K562 (cell line): ENCODE measurements around the gene EGLN3. TPM values are rescaled to one million over a fixed set of nuclear protein-coding genes. Genes with fewer than 3 reads are reported as not detected.

ENCODE experiments used
- ATAC-seq: fragments of 200-7000 bp; cut with Tn5 transposase; 3 replicates; pipeline ENCODE4 v1.9.1; 2020; ENCODE audit warnings: moderate library complexity
- BruUV-seq: library from RNA; stranded (reverse); fragments of 400-500 nt; replicated peaks from 2 replicates; lab custom pipeline; 2021; lab: Mats Ljungman, UMichigan
- CTCF ChIA-PET: fragments of 300-600 bp; formaldehyde crosslinking; extraction: SDS; loops from one replicate; lab custom pipeline; 2021; ENCODE audit warnings: low intra/inter-chr PET ratio; lab: Yijun Ruan, JAX
- POLR2A ChIA-PET: fragments of 300-600, 350-650 bp; sonication (Branson Sonifier 250); formaldehyde crosslinking; extraction: SDS; loops from one replicate; lab custom pipeline; 2021; ENCODE audit warnings: antibody characterized with exemption, inconsistent platforms; lab: Yijun Ruan, JAX
- DNase-seq, 4 experiments: peaks; one replicate each; pipeline versions ENCODE4 v3.0.0 to v3.0.0-alpha.2; 2011 to 2018; ENCODE audit warnings: low spot score in 3 of 4, mixed read lengths in 3 of 4; ENCODE audit errors: extremely low read depth in 1 of 4
- FAIRE-seq: peaks from 2 replicates; lab custom pipeline; 2011; peaks lifted over from hg19 to GRCh38; lab: Jason Lieb, UNC
- H2AFZ ChIP-seq: 2 replicates; pipeline ENCODE4 v1.6.0; 2011; ENCODE audit warnings: low read depth, low read length, control low read depth, inconsistent platforms
- H3K27ac ChIP-seq: fragments of 200-600 bp; 3 replicates; pipeline ENCODE4 v1.8.0; 2011; ENCODE audit warnings: low read depth, mild to moderate bottlenecking, control low read depth, inconsistent platforms, low read length, moderate library complexity, mixed read lengths; ENCODE audit errors: extremely low read depth
- H3K27me3 ChIP-seq, 2 experiments: fragments of 300-600 bp in 1 of 2; 2 replicates in 1 of 2; 3 replicates in 1 of 2; pipeline versions ENCODE4 v1.6.0 to v1.8.0; 2011; ENCODE audit warnings: inconsistent platforms in 2 of 2, low read length in 2 of 2, mild to moderate bottlenecking in 1 of 2, mixed read lengths in 1 of 2, moderate library complexity in 1 of 2; ENCODE audit not compliant: control insufficient read depth in 2 of 2, insufficient read depth in 2 of 2
- H3K36me3 ChIP-seq: fragments of 300-600 bp; 3 replicates; pipeline ENCODE4 v1.8.0; 2011; ENCODE audit warnings: mild to moderate bottlenecking, low read length, inconsistent platforms; ENCODE audit not compliant: control insufficient read depth, insufficient read depth
- H3K4me1 ChIP-seq, 2 experiments: fragments of 200-600 bp in 1 of 2; replicated peaks in 1 of 2; 2 replicates in 1 of 2; 3 replicates in 1 of 2; pipeline versions ENCODE4 v1.5.1 to v1.8.0; 2011; ENCODE audit warnings: inconsistent platforms in 2 of 2, low read length in 2 of 2, mild to moderate bottlenecking in 1 of 2, mixed read lengths in 1 of 2, moderate library complexity in 1 of 2; ENCODE audit not compliant: control insufficient read depth in 2 of 2, insufficient read depth in 2 of 2
- H3K4me2 ChIP-seq: 2 replicates; pipeline ENCODE4 v1.6.1; 2011; ENCODE audit warnings: low read length, control low read depth, inconsistent platforms, mixed read lengths; ENCODE audit not compliant: insufficient read depth
- H3K4me3 ChIP-seq: fragments of 200-600 bp; sonication (generic), shearing (Covaris generic); 2 replicates; pipeline ENCODE4 v1.5.1; 2016; ENCODE audit warnings: control low read depth, inconsistent platforms
- H3K79me2 ChIP-seq: fragments of 200-600 bp; 3 replicates; pipeline ENCODE4 v1.8.0; 2011; ENCODE audit warnings: low read length, inconsistent platforms; ENCODE audit not compliant: control insufficient read depth, insufficient read depth
- H3K9ac ChIP-seq, 2 experiments: 2 replicates each; pipeline versions ENCODE4 v1.6.0 to v1.6.1; 2011; ENCODE audit warnings: low read depth in 2 of 2, low read length in 2 of 2, control low read depth in 1 of 2, inconsistent platforms in 1 of 2, mild to moderate bottlenecking in 1 of 2, mixed read lengths in 1 of 2; ENCODE audit not compliant: insufficient read depth in 1 of 2
- H3K9me1 ChIP-seq: one replicate; pipeline ENCODE4 v1.6.0; 2011; ENCODE audit warnings: inconsistent platforms, mild to moderate bottlenecking, low read length, moderate library complexity; ENCODE audit not compliant: control insufficient read depth, insufficient read depth
- H3K9me3 ChIP-seq: replicated peaks from 2 replicates; pipeline ENCODE4 v1.5.1; 2011; ENCODE audit warnings: low read depth, low read length, inconsistent platforms; ENCODE audit not compliant: control insufficient read depth, insufficient read depth
- H4K20me1 ChIP-seq: replicated peaks from 2 replicates; pipeline ENCODE4 v1.6.1; 2011; ENCODE audit warnings: low read length, inconsistent platforms, mixed read lengths; ENCODE audit not compliant: control insufficient read depth, insufficient read depth
- ARHGAP35 ChIP-seq: fragments of 450-650 bp; IDR thresholded peaks from 2 replicates; pipeline ENCODE4 v1.6.1; 2018; ENCODE audit not compliant: partially characterized antibody
- CBX5 ChIP-seq: IDR thresholded peaks from 2 replicates; pipeline ENCODE4 v1.6.1; 2014; ENCODE audit warnings: low read depth, borderline replicate concordance
- ETV6 ChIP-seq, 3 experiments: fragments of 150-350 bp in 1 of 3; sonication (generic) in 1 of 3; formaldehyde crosslinking in 1 of 3; IDR thresholded peaks; 2 replicates each; pipeline versions ENCODE4 v1.6.1 to v1.8.0; 2014 to 2022; ENCODE audit warnings: borderline replicate concordance in 2 of 3, low read depth in 2 of 3, antibody characterized with exemption in 1 of 3, low read length in 1 of 3, mild to moderate bottlenecking in 1 of 3, missing genetic modification reagents in 1 of 3
- MYNN ChIP-seq, 2 experiments: sonication (generic); formaldehyde crosslinking in 1 of 2; IDR thresholded peaks; 2 replicates each; pipeline versions ENCODE4 v1.5.0 to v1.6.1; 2016 to 2020; ENCODE audit warnings: antibody characterized with exemption in 1 of 2, missing genetic modification reagents in 1 of 2
- TARDBP ChIP-seq: fragments of 450-650 bp; IDR thresholded peaks from 2 replicates; pipeline ENCODE4 v1.6.1; 2016
- TCF15 ChIP-seq: fragments of 250-450 bp; sonication (Bioruptor Pico); IDR thresholded peaks from 2 replicates; pipeline ENCODE4 v1.8.0; 2022; ENCODE audit warnings: moderate library complexity, mild to moderate bottlenecking, inconsistent platforms
- ZBTB34 ChIP-seq: fragments of 250-450 bp; sonication (Bioruptor Pico); IDR thresholded peaks from 2 replicates; pipeline ENCODE4 v1.8.0; 2021; ENCODE audit warnings: mild to moderate bottlenecking, moderate library complexity
- ZHX1 ChIP-seq: fragments of 150-350 bp; conservative IDR thresholded peaks from 2 replicates; pipeline ENCODE4 v1.6.1; 2014; ENCODE audit warnings: low read length
- ZNF232 ChIP-seq: sonication (generic); formaldehyde crosslinking; IDR thresholded peaks from 2 replicates; pipeline ENCODE4 v1.8.0; 2022; ENCODE audit warnings: mild to moderate bottlenecking, missing genetic modification reagents
- ZNF277 ChIP-seq: fragments of 250-450 bp; sonication (Bioruptor Pico); IDR thresholded peaks from 2 replicates; pipeline ENCODE4 v1.8.0; 2022; ENCODE audit warnings: inconsistent platforms, mild to moderate bottlenecking, moderate library complexity, borderline replicate concordance
- ZNF398 ChIP-seq: fragments of 250-450 bp; sonication (Bioruptor Pico); IDR thresholded peaks from 2 replicates; pipeline ENCODE4 v1.8.0; 2021; ENCODE audit warnings: moderate library complexity, mild to moderate bottlenecking, inconsistent platforms
- ZZZ3 ChIP-seq: fragments of 450-650 bp; IDR thresholded peaks from 2 replicates; pipeline ENCODE4 v1.6.1; 2016; ENCODE audit warnings: antibody characterized with exemption, mild to moderate bottlenecking, moderate library complexity
- WGBS: fragments of 100-300 bp; shearing (Covaris generic); methylation state at CpG from one replicate; pipeline ENCODE4 v1.1.6; 2016; ENCODE audit warnings: low coverage, mixed read lengths; ENCODE audit not compliant: insufficient coverage; ENCODE audit errors: missing lambda C conversion rate; 5-methylcytosine and 5-hydroxymethylcytosine counted together
- in situ Hi-C: fragments of 300-500 bp; cut with MboI; formaldehyde crosslinking; loops from 4 replicates; pipeline ENCODE4 v1.15.0; 2018; ENCODE audit warnings: inconsistent platforms, mixed read lengths
- intact Hi-C: fragments of 100-400 bp; cut with micrococcal nuclease; formaldehyde crosslinking; loops from 2 replicates; pipeline ENCODE4 v1.14.2; 2022
- polyA plus RNA-seq, 8 experiments: library from polyadenylated mRNA; depleted of rRNA in 4 of 8; stranded (reverse) in 5 of 8; unstranded in 3 of 8; fragments of >200 nt; fragmentation: Nextera tagmentation in 2 of 8; fragmentation: Illumina TruSeq in 1 of 8; extraction: Ambion mirVana in 2 of 8; extraction: Trizol in 1 of 8; gene quantifications; 2 replicates each; pipeline versions ENCODE4 v1.2.1 to v1.2.3, GENCODE V29; 2011 to 2014; ENCODE audit warnings: inconsistent platforms in 1 of 8, missing spikeins in 1 of 8
- total RNA-seq, 7 experiments: library from RNA; depleted of rRNA in 6 of 7; stranded (reverse); fragments of >200 nt in 6 of 7; fragmentation: Illumina TruSeq in 2 of 7; extraction: Trizol in 2 of 7; gene quantifications; 2 replicates each; pipeline versions ENCODE4 v1.2.1 to v1.2.3, GENCODE V29; 2011 to 2021; ENCODE audit warnings: low replicate concordance in 1 of 7

EGLN3 gene
- total and polyA plus RNA-seq, 9 of the 15 experiments (the other 6 are each of a cell fraction or from before 2014, with no cell fraction given), result 2.5 to 87.6 (median 5.8) TPM

GRCh38 chr14:33979613-33980276 is 28.9 kb upstream of the EGLN3 start:
- POLR2A ChIA-PET, result interaction anchor here (0.6 to 1.0 kb wide), 2 partner anchors 29 to 67 kb away, joined by 3 to 4 read pairs; no protein-coding TSS in a partner anchor
- Histone ChIP-seq H3K27ac (no peak overlapping the region), H4K20me1 (no peaks in the 10 kb centered on the region), H2AFZ (no peak overlapping the region), H3K9me3 (no peaks in the 10 kb centered on the region), H3K9me1 (no peaks in the 10 kb centered on the region), H3K27me3 (no peaks in the 10 kb centered on the region), H3K4me2 (no peak overlapping the region), H3K79me2 (no peaks in the 10 kb centered on the region), H3K4me3 (no peak overlapping the region), H3K4me1 (no peaks in the 10 kb centered on the region; a peak in 1 of 5 replicates), H3K9ac (no peak overlapping the region), H3K36me3 (no peaks in the 10 kb centered on the region)
- BruUV-seq, result no TSS peak
- no peak for ATAC-seq
- 42% methylated on average over 7 of the region's 7 CpGs for WGBS
- intact Hi-C loops (no loop called here), in situ Hi-C loops (no loop called here)
- FAIRE-seq, result no peak
- CTCF ChIA-PET, result no interaction called here
- no peak for DNase-seq
- TF ChIP-seq TCF15 (CRISPR knock-in tag) (no peak), TARDBP (no peak), CBX5 (no peak), ZBTB34 (no peak), ZNF232 (no peak), MYNN (IDR thresholded peaks at IDR 0.05) (no peak), MYNN (CRISPR knock-in tag; IDR thresholded peaks at IDR 0.05) (no peak), ZZZ3 (no peak), ARHGAP35 (no peak), ZNF277 (CRISPR knock-in tag) (no peak), ZHX1 (no peak), ZNF398 (CRISPR knock-in tag) (no peak), ETV6 (IDR thresholded peaks at IDR 0.05; ENCODE audit: borderline replicate concordance in 1 of 2, low read depth in 2 of 2, low read length in 1 of 2) (no peak), ETV6 (CRISPR knock-in tag; IDR thresholded peaks at IDR 0.05; ENCODE audit: borderline replicate concordance) (no peak)
